ENCODE measurements around the gene DOK5. TPM values are rescaled to one million over a fixed set of nuclear protein-coding genes. Genes with fewer than 3 reads are reported as not detected.
"Not testable (repeated sequence)": the region's sequence is repeated elsewhere in the genome, so short reads cannot be mapped to it uniquely, and the experiment has no call there.

The DOK5 gene
- total RNA-seq, result 2.9 and 4.7 TPM in 2 replicates

DNA sequence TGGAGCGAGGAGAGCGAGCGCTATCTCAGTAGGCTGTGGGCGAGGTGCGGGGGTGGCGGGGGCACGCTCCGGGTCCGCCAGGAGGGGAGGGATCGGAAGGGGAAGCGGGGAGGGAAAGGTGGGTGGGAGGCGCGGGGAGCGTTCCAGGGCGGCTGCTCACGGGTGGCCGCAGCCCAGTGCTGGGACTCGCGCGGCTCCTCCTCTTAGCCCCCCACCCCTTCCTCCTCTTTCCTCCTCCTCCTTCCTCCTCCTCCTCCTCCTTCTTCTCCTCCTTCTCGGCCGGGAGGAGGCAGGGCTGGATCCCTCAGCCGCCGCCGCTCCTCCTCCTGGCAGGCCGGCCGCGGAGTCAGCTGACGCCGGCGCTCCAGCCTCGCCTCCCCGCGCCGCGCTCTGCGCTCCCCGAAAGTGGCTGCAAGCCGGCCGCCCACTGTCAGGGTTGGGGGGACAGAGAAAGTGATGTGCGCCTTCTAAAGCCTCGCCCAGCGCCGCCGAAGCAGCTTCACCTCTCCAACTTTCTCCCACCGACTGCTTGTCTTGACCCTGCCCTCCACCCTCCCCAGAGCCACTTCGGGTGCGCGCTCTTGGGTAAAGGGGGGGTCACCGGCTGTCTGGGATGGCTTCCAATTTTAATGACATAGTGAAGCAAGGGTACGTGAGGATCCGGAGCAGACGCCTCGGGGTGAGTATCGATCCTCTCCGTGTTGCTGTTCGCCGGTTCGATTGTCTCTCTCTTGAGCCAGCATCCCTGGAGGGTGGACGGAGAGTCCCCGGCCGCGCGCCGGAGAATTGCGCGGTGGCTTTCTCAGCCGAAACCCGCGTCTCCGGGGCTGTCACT lies at the start of gene DOK5:
DOK5 (plus strand) TSS at position 260 of the 835 bp plus-strand sequence; CDS start at position 614, 354 bp downstream.
- H3K9me3 Mint-ChIP-seq, result no peaks in the 10 kb centered on the region
- peaks cover 17% of the 10 kb centered on the region for H3K4me1 Mint-ChIP-seq (ENCODE audit: low read depth)
- no peaks in the 10 kb centered on the region for H3K36me3 Mint-ChIP-seq (ENCODE audit: low read depth)
- H3K4me3 Mint-ChIP-seq (ENCODE audit: low read depth), result peak within 1 kb of the TSS; percentile 65
- DNase-seq (ENCODE audit: low spot score), result no peak
- intact Hi-C loops (cut with micrococcal nuclease), result loop anchor here (10.0 kb wide), 2 partner anchors 151 to 251 kb away; no protein-coding TSS in a partner anchor
- H3K27ac Mint-ChIP-seq, result peak within 1 kb of the TSS; percentile 18
- peaks cover 41% of the 10 kb centered on the region for H3K27me3 Mint-ChIP-seq (ENCODE audit: low read depth)

DNA sequence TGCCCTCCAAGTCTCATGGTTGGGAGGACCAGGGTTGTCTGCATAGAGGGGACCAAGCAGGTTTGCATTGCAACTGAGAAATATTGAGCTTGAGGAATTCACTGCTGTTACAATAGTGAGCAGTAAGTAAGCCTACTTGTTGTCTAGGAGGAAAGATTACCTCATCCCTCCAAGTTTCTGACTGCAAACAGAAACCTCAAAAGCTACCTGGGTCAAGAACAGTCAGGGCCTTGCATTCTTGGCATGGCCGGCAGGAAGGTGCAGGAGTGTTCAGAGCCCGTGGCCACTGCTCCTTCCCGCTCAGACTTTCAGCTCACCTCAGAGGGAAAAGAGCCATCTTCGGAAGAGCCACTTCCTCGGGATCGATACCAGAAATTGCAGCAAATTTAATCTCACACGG lies 46.0 kb upstream of the DOK5 start:
- intact Hi-C loops (cut with micrococcal nuclease), result no loop called here
- H3K4me1 Mint-ChIP-seq (ENCODE audit: low read depth), result no peaks in the 10 kb centered on the region
- no peak for DNase-seq (ENCODE audit: low spot score)
- no peaks in the 10 kb centered on the region for H3K36me3 Mint-ChIP-seq (ENCODE audit: low read depth)
- H3K27ac Mint-ChIP-seq, result no peak overlapping the region
- H3K4me3 Mint-ChIP-seq (ENCODE audit: low read depth), result no peak overlapping the region
- peaks cover 7% of the 10 kb centered on the region for H3K9me3 Mint-ChIP-seq
- H3K27me3 Mint-ChIP-seq (ENCODE audit: low read depth), result no peaks in the 10 kb centered on the region

DNA sequence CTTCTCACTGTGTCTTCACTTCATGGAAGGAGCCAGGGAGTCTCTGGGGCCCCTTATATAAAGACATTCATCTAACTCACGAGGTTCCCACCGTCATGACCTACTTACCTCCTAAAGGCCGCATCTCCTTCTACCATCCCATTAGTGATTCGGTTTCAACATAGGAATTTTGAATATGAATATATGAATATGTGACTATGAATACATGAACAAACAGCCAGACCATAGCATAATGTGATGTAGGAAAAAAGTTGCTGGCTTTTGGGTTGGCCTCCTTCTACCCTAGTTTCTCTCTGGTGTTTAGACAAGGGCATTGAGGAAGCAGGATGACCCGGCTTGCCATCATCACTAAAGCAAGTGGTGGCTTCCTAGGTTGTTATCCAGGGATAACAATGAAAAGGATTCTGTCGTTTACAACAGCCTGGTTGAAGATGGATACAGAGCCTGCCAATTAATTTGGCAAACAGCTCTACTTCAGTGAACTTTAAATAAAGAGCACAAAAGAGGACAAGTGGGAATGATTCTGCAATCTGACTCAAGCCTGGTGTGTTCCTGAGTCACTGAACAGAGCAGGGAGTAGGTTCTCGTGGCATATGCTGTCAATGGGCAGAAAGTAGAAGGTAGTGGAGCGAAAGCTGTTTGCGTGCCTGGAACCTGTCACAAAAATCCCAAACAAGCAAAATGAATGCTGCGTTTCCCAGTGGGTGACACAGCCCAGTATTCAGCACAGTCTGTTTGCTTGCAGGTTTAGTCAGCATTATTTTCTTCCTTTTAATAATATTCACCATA lies 44.0 kb upstream of the DOK5 start:
- Mint-ChIP-seq H3K27me3 (ENCODE audit: low read depth) (no peaks in the 10 kb centered on the region), H3K36me3 (ENCODE audit: low read depth) (no peaks in the 10 kb centered on the region), H3K9me3 (no peaks in the 10 kb centered on the region), H3K4me3 (ENCODE audit: low read depth) (no peak overlapping the region), H3K4me1 (ENCODE audit: low read depth) (no peaks in the 10 kb centered on the region), H3K27ac (no peak overlapping the region)
- intact Hi-C loops (cut with micrococcal nuclease), result no loop called here
- DNase-seq (ENCODE audit: low spot score), result no peak

DNA sequence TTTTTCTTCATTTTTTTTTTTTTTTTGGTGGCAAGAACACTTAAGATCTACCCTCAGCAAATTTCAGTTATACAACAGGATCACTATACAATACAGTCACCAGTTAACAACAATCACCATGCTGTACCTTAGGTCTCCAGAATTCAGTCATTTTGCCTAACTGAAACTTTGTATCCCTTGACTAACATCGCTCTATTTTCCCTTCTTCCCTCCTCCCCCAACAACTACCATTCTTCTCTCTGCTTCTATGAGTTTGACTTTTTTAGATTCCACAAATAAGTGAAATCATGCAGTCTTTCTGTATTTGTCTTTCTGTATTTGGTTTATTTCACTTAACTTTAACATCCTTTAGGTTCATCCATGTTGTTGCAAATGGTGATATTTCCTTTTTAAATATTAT lies 42.4 kb upstream of the DOK5 start:
- Mint-ChIP-seq H3K4me1 (ENCODE audit: low read depth) (no peaks in the 10 kb centered on the region), H3K9me3 (no peaks in the 10 kb centered on the region), H3K27me3 (ENCODE audit: low read depth) (no peaks in the 10 kb centered on the region), H3K36me3 (ENCODE audit: low read depth) (no peaks in the 10 kb centered on the region), H3K27ac (no peak overlapping the region), H3K4me3 (ENCODE audit: low read depth) (no peak overlapping the region)
- intact Hi-C loops (cut with micrococcal nuclease), result no loop called here
- no peak for DNase-seq (ENCODE audit: low spot score)

DNA sequence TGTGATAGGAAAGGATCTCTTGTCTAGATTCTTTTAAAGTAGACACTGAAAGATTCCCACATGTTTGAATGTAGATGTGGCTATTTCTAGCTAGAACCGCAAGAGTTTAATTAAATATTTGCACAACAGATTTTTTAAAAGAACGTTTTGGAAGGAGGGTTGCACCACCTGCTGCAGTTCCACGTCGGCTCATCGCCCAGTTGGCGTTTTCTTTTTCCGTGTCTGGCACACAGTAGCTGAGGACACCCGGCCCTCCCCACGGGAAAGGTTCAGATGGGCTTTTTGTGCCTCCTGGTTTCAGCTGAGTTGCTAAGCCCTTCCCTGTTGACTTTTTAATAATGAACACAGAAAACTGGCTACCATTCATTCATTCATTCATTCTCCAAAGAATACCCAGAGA lies 41.8 kb upstream of the DOK5 start:
- Mint-ChIP-seq H3K4me1 (ENCODE audit: low read depth) (no peaks in the 10 kb centered on the region), H3K4me3 (ENCODE audit: low read depth) (no peak overlapping the region), H3K36me3 (ENCODE audit: low read depth) (no peaks in the 10 kb centered on the region), H3K9me3 (no peaks in the 10 kb centered on the region), H3K27me3 (ENCODE audit: low read depth) (no peaks in the 10 kb centered on the region), H3K27ac (no peak overlapping the region)
- no peak for DNase-seq (ENCODE audit: low spot score)
- intact Hi-C loops (cut with micrococcal nuclease), result no loop called here

DNA sequence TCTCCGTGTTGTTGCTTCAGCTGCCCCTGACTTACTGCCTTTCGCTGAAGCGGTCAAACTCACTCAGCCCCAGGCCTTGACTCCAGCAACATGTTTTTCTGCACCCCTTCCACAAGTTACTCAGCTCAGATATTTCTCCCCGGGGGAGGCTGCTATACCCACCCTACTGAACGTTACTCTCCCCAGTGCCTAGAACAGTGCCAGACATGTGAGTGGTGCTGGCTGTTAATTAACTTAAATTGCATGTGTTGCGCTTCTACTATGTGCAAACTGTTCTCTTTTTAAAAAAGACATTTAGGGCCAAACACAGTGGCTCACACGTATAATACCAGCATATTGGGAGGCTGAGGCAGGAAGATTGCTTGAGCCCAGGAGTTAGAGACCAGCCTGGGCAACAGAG lies 41.2 kb upstream of the DOK5 start:
- Mint-ChIP-seq H3K4me3 (ENCODE audit: low read depth) (no peak overlapping the region), H3K27ac (no peak overlapping the region), H3K36me3 (ENCODE audit: low read depth) (no peaks in the 10 kb centered on the region), H3K9me3 (no peaks in the 10 kb centered on the region), H3K4me1 (ENCODE audit: low read depth) (no peaks in the 10 kb centered on the region), H3K27me3 (ENCODE audit: low read depth) (no peaks in the 10 kb centered on the region)
- DNase-seq (ENCODE audit: low spot score), result no peak
- intact Hi-C loops (cut with micrococcal nuclease), result no loop called here

DNA sequence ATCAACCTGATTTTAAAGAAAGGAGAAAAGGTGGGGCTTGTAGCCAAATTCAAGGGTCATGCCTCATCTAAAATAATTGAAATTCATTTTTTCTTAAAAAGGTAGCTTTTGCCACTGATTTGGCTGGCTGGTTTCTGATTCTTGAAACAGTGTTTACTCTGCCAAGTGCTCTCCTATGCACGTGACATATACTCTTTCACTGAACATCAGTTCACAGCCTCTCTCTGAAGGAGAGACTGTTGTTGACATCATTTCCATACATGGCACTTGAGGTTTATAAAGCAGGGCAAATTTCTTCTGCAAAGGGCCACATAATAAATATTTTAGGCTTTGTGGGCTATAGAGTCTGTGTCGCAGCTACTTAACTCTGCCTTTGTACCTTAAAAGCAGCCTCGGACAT lies 40.4 kb upstream of the DOK5 start:
- H3K4me3 Mint-ChIP-seq (ENCODE audit: low read depth), result no peak overlapping the region
- no peaks in the 10 kb centered on the region for H3K4me1 Mint-ChIP-seq (ENCODE audit: low read depth)
- no peak overlapping the region for H3K27ac Mint-ChIP-seq
- H3K9me3 Mint-ChIP-seq, result no peaks in the 10 kb centered on the region
- no peaks in the 10 kb centered on the region for H3K27me3 Mint-ChIP-seq (ENCODE audit: low read depth)
- intact Hi-C loops (cut with micrococcal nuclease), result no loop called here
- H3K36me3 Mint-ChIP-seq (ENCODE audit: low read depth), result no peaks in the 10 kb centered on the region
- DNase-seq (ENCODE audit: low spot score), result no peak

DNA sequence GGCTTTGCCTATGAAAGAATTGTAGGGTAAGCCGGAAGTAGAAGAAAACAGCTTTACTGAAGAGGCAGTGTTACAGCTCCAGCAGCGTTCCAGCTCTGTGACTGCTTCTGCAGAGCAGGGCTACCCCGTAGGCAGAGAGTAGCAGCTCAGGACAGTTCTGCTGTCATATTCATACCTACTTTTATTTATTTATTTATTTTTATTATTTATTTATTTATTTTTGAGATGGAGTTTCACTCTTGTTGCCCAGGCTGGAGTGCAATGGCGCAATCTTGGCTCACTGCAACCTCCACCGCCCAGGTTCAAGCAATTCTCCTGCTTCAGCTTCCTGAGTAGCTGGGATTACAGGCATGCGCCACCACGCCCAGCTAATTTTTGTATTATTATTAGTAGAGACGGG lies 39.0 kb upstream of the DOK5 start:
- H3K27ac Mint-ChIP-seq; H3K4me3 Mint-ChIP-seq (ENCODE audit: low read depth); intact Hi-C loops (cut with micrococcal nuclease); H3K9me3 Mint-ChIP-seq; H3K4me1 Mint-ChIP-seq (ENCODE audit: low read depth); H3K36me3 Mint-ChIP-seq (ENCODE audit: low read depth); DNase-seq (ENCODE audit: low spot score); H3K27me3 Mint-ChIP-seq (ENCODE audit: low read depth): not testable (repeated sequence)

DNA sequence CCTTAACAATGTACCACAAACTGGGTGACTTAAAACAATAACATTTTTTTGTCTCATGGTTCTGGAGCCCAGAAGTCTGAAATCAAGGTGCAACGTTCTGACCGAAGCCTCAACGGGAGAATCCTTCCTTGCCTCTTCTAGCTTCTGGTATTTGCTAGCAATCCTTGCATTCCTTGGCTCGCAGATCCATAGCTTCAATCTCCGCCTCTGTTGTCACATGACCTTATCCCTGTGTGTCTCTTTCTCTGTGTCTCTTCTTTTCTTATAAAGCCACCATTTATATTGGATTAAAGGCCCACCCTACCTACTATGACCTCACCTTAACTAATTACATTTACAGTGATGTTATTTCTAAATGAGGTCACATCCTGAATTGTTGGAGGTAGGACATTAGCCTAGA lies 37.2 kb upstream of the DOK5 start:
- intact Hi-C loops (cut with micrococcal nuclease), result no loop called here
- H3K27me3 Mint-ChIP-seq (ENCODE audit: low read depth), result no peaks in the 10 kb centered on the region
- H3K4me1 Mint-ChIP-seq (ENCODE audit: low read depth), result no peaks in the 10 kb centered on the region
- no peak overlapping the region for H3K27ac Mint-ChIP-seq
- no peak overlapping the region for H3K4me3 Mint-ChIP-seq (ENCODE audit: low read depth)
- H3K9me3 Mint-ChIP-seq, result no peaks in the 10 kb centered on the region
- no peaks in the 10 kb centered on the region for H3K36me3 Mint-ChIP-seq (ENCODE audit: low read depth)
- DNase-seq (ENCODE audit: low spot score), result no peak

DNA sequence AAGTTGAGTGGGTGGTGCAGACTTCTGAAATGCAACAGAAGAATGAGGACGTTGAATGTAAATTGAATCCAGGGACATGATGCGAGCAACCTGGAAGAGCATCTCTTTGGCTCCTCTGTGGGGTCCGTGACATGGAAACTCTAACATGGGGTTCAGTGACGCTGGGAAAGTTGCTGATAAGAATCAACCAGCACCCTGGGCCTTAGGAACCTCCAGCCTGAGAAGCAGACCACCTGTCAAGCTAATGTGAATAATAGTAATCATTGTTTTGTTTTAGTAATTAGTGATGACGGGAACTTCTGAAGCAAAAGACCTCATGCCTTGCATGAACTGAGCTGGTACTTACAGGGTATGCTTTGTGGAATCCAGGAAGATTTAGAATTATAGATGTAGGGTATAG lies 25.2 kb upstream of the DOK5 start:
- no peak for DNase-seq (ENCODE audit: low spot score)
- no peak overlapping the region for H3K4me3 Mint-ChIP-seq (ENCODE audit: low read depth)
- H3K27ac Mint-ChIP-seq, result no peak overlapping the region
- peaks cover 4% of the 10 kb centered on the region for H3K27me3 Mint-ChIP-seq (ENCODE audit: low read depth)
- no peaks in the 10 kb centered on the region for H3K4me1 Mint-ChIP-seq (ENCODE audit: low read depth)
- H3K36me3 Mint-ChIP-seq (ENCODE audit: low read depth), result no peaks in the 10 kb centered on the region
- intact Hi-C loops (cut with micrococcal nuclease), result no loop called here
- peaks cover 5% of the 10 kb centered on the region for H3K9me3 Mint-ChIP-seq

DNA sequence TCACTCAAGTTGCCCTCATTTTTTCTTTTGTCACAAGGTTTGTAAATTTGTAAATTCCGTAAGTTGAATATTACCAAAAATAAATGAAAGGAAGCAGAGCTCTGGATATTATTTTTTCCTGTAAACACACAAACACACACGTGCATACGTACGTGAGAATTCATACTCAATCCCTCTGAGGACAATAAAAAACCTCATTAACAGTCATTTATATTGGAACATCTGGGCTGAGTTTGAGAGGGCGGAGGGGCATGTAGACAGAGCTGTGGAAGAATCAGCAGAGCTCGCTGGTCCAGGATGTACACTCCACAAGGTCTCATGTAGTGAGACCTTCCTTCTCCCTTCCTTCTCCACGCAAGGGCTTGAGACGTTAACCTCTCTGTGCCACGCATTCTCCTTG lies 24.2 kb upstream of the DOK5 start:
- Mint-ChIP-seq H3K9me3 (peaks cover 5% of the 10 kb centered on the region), H3K4me1 (ENCODE audit: low read depth) (no peaks in the 10 kb centered on the region), H3K36me3 (ENCODE audit: low read depth) (no peaks in the 10 kb centered on the region), H3K27me3 (ENCODE audit: low read depth) (peaks cover 4% of the 10 kb centered on the region), H3K4me3 (ENCODE audit: low read depth) (no peak overlapping the region), H3K27ac (no peak overlapping the region)
- no peak for DNase-seq (ENCODE audit: low spot score)
- intact Hi-C loops (cut with micrococcal nuclease), result no loop called here

DNA sequence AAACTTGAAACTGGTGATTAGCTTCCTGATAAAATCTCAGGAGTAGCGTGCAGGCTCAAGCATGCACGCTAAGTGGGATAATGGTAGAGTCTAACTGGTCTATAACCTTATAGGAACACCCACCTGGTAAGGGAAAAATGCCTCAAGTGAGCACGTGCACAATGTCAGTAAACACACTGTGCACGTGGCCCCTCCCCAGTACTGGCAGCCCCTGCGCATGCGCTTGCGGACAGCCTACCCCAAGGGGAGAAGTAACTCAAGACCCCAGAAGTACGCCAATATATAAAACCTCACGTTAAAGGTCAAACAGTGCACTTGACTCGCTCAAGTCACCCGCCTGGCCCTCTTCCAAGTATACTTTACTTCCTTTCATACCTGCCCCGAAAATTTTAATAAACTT lies 23.1 kb upstream of the DOK5 start:
- peaks cover 5% of the 10 kb centered on the region for H3K9me3 Mint-ChIP-seq
- DNase-seq (ENCODE audit: low spot score), result no peak
- no peak overlapping the region for H3K27ac Mint-ChIP-seq
- no peaks in the 10 kb centered on the region for H3K27me3 Mint-ChIP-seq (ENCODE audit: low read depth)
- H3K4me3 Mint-ChIP-seq (ENCODE audit: low read depth), result no peak overlapping the region
- H3K4me1 Mint-ChIP-seq (ENCODE audit: low read depth), result no peaks in the 10 kb centered on the region
- intact Hi-C loops (cut with micrococcal nuclease), result no loop called here
- no peaks in the 10 kb centered on the region for H3K36me3 Mint-ChIP-seq (ENCODE audit: low read depth)

DNA sequence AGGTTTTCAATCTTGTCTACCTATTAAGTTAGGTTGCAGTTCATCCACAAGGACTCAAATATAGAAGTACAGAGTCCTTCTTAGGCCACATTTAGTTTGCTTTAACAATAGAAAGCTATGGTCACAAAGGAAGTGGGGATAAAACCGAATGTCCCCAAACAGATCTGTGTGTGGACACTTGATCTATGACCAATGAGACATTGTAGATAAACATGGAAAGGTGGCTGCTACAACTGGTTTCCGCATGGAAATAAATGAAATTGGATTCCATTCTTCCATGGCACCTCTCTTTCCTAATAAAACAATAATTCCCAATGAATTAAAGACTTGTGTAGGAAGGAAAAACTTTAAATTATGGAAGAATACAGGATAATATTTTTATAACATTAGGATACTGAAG lies 20.4 kb upstream of the DOK5 start:
- no peak overlapping the region for H3K4me3 Mint-ChIP-seq (ENCODE audit: low read depth)
- no peak for DNase-seq (ENCODE audit: low spot score)
- peaks cover 5% of the 10 kb centered on the region for H3K9me3 Mint-ChIP-seq
- H3K27me3 Mint-ChIP-seq (ENCODE audit: low read depth), result no peaks in the 10 kb centered on the region
- H3K4me1 Mint-ChIP-seq (ENCODE audit: low read depth), result no peaks in the 10 kb centered on the region
- intact Hi-C loops (cut with micrococcal nuclease), result no loop called here
- H3K36me3 Mint-ChIP-seq (ENCODE audit: low read depth), result no peaks in the 10 kb centered on the region
- no peak overlapping the region for H3K27ac Mint-ChIP-seq
